Body of pancreas (tissue), 4 donors: ENCODE measurements around the gene MMP24. TPM values are rescaled to one million over a fixed set of nuclear protein-coding genes. Genes with fewer than 3 reads are reported as not detected.
A peak's percentile ranks its signal among the peaks of the same experiment; 100 is the strongest.
"Not testable (repeated sequence)": the region's sequence is repeated elsewhere in the genome, so short reads cannot be mapped to it uniquely, and the experiment has no call there.

Source experiments
- ATAC-seq: fragments of 150-250 bp; one replicate; pipeline ENCODE4 v1.9.1; 2016
- DNase-seq, 4 donors: peaks; one replicate each; pipeline ENCODE4 v3.0.0-alpha.2; 2019
- H3K27ac ChIP-seq, 4 donors: fragments of 200-600 bp; sonication (generic); 1 replicate in 3 of 4; 2 replicates in 1 of 4; pipeline versions ENCODE4 v1.5.1 to v1.6.1; 2016 to 2019; ENCODE audit warnings: mild to moderate bottlenecking in 1 of 4, mixed read lengths in 1 of 4, moderate library complexity in 1 of 4
- H3K27me3 ChIP-seq, 2 donors: fragments of 200-600 bp; sonication (generic); one replicate each; pipeline ENCODE4 v1.6.0; 2016; ENCODE audit warnings: mild to moderate bottlenecking in 1 of 2
- H3K36me3 ChIP-seq, 2 donors: fragments of 200-600 bp; sonication (generic); replicated peaks in 1 of 2; 2 replicates each; pipeline ENCODE4 v1.5.1; 2016; ENCODE audit warnings: low read depth in 2 of 2; ENCODE audit not compliant: insufficient read depth in 1 of 2
- H3K4me1 ChIP-seq: fragments of 200-600 bp; sonication (generic); one replicate; pipeline ENCODE4 v1.6.0; 2016
- H3K4me3 ChIP-seq, 2 donors: fragments of 200-600 bp; sonication (generic); 1 replicate in 1 of 2; 2 replicates in 1 of 2; pipeline ENCODE4 v1.5.1; 2016 to 2019
- H3K9me3 ChIP-seq, 3 donors: fragments of 200-600 bp; sonication (generic); 1 replicate in 2 of 3; 2 replicates in 1 of 3; pipeline ENCODE4 v1.5.1; 2016
- CTCF ChIP-seq, 7 experiments: fragments of 450-650 bp in 4 of 7; fragments of 200-600 bp in 3 of 7; sonication (generic) in 3 of 7; IDR thresholded peaks; one replicate each; pipeline ENCODE4 v1.5.1; 2016 to 2019; ENCODE audit warnings: antibody characterized with exemption in 7 of 7
- POLR2A ChIP-seq, 3 donors: fragments of 450-650 bp; IDR thresholded peaks; one replicate each; pipeline ENCODE4 v1.6.1; 2016; ENCODE audit warnings: antibody characterized with exemption in 3 of 3, mild to moderate bottlenecking in 2 of 3
- WGBS, 2 donors: methylation state at CpG; one replicate each; pipeline ENCODE4 v1.1.5; 2017; 5-methylcytosine and 5-hydroxymethylcytosine counted together
- intact Hi-C: fragments of 100-400 bp; cut with DNase I; formaldehyde crosslinking; loops from one replicate; pipeline ENCODE4 v1.15.1; 2023
- total RNA-seq, 2 donors: library from RNA; depleted of rRNA; stranded (reverse); fragments of >200 nt; gene quantifications; one replicate each; pipeline ENCODE4 v1.1.0, GENCODE V29; 2016

MMP24 gene
- total RNA-seq, 2 donors from 2014 or later: 3.0 to 9.3 TPM

GRCh38 chr20:35252037-35252461 is 25.6 kb downstream of the MMP24 start:
- no peaks in the 10 kb centered on the region for H3K9me3 ChIP-seq
- no peaks in the 10 kb centered on the region for H3K27me3 ChIP-seq
- DNase-seq: no peak
- H3K27ac ChIP-seq: no peak overlapping the region
- WGBS, 2 donors: 54 to 57% methylated on average over 2 of the region's 2 CpGs
- no peak overlapping the region for H3K4me3 ChIP-seq
- H3K36me3 ChIP-seq: no peaks in the 10 kb centered on the region
- intact Hi-C loops: no loop called here
- peaks cover 2% of the 10 kb centered on the region for H3K4me1 ChIP-seq
- TF ChIP-seq POLR2A (IDR thresholded peaks at IDR 0.05): no peak
- TF ChIP-seq CTCF (IDR thresholded peaks at IDR 0.05): no peak
- no peak for ATAC-seq

GRCh38 chr20:35252598-35252997 is 26.1 kb downstream of the MMP24 start:
- 93 to 100% methylated on average over 1 to 2 of the region's 2 CpGs for WGBS, 2 donors
- H3K27ac ChIP-seq, H3K4me3 ChIP-seq: not testable (repeated sequence)

GRCh38 chr20:35253010-35253409 is 26.5 kb downstream of the MMP24 start:
- no peaks in the 10 kb centered on the region for H3K9me3 ChIP-seq
- intact Hi-C loops: no loop called here
- H3K27me3 ChIP-seq: no peaks in the 10 kb centered on the region
- WGBS, 2 donors: 76 to 81% methylated on average over 3 of the region's 3 CpGs
- H3K4me3 ChIP-seq: no peak overlapping the region
- no peak for TF ChIP-seq POLR2A (IDR thresholded peaks at IDR 0.05)
- no peak for TF ChIP-seq CTCF (IDR thresholded peaks at IDR 0.05)
- no peaks in the 10 kb centered on the region for H3K36me3 ChIP-seq
- DNase-seq (no peak), ATAC-seq (no peak)
- no peak overlapping the region for H3K27ac ChIP-seq
- peaks cover 12% of the 10 kb centered on the region for H3K4me1 ChIP-seq

More at GRCh38 chr20:35252598-35252997, 26.1 kb downstream of the MMP24 start:
- H3K4me1 ChIP-seq, H3K9me3 ChIP-seq, intact Hi-C loops, DNase-seq, ATAC-seq, H3K36me3 ChIP-seq, H3K27me3 ChIP-seq: not testable (repeated sequence)

GRCh38 chr20:35254448-35254999 is 28.0 kb downstream of the MMP24 start:
- TF ChIP-seq CTCF (IDR thresholded peaks at IDR 0.05) (no peak), POLR2A (IDR thresholded peaks at IDR 0.05) (no peak)
- no peak for ATAC-seq
- Histone ChIP-seq H3K27ac (no peak overlapping the region), H3K4me3 (no peak overlapping the region), H3K36me3 (no peaks in the 10 kb centered on the region), H3K27me3 (no peaks in the 10 kb centered on the region), H3K9me3 (no peaks in the 10 kb centered on the region), H3K4me1 (peaks cover 20% of the 10 kb centered on the region)
- 92 to 97% methylated on average over 12 of the region's 12 CpGs for WGBS, 2 donors
- intact Hi-C loops: no loop called here
- DNase-seq: no peak

GRCh38 chr20:35257175-35257909 is 30.9 kb downstream of the MMP24 start:
- Histone ChIP-seq H3K9me3 (no peaks in the 10 kb centered on the region), H3K36me3 (no peaks in the 10 kb centered on the region), H3K27ac (peak overlapping the region in 1 of 4 donors; percentile 9), H3K4me3 (no peak overlapping the region), H3K4me1 (peaks cover 20% of the 10 kb centered on the region), H3K27me3 (no peaks in the 10 kb centered on the region)
- TF ChIP-seq POLR2A (IDR thresholded peaks at IDR 0.05): no peak
- no peak for ATAC-seq
- 12 to 20% methylated on average over 8 of the region's 8 CpGs for WGBS, 2 donors
- intact Hi-C loops: no loop called here
- DNase-seq: no peak
